Upper lobe of left lung (tissue), 6 donors: ENCODE measurements around the gene LY6G6D. TPM values are rescaled to one million over a fixed set of nuclear protein-coding genes. Genes with fewer than 3 reads are reported as not detected.

Source experiments
- ATAC-seq, 2 donors: fragments of 200-7000 bp; cut with Tn5 transposase; one replicate each; pipeline ENCODE4 v1.9.1; 2022; ENCODE audit warnings: mild to moderate bottlenecking in 2 of 2, moderate library complexity in 2 of 2; ENCODE audit not compliant: low FRiP score in 2 of 2
- DNase-seq, 2 donors: peaks; one replicate each; pipeline ENCODE4 v3.0.0-alpha.2; 2019 to 2020
- H3K27ac ChIP-seq, 4 donors: fragments of 200-600 bp; sonication (generic); one replicate each; pipeline ENCODE4 v1.5.1; 2016 to 2019
- H3K27me3 ChIP-seq, 4 donors: fragments of 200-600 bp; sonication (generic); one replicate each; pipeline ENCODE4 v1.5.1; 2017 to 2019
- H3K36me3 ChIP-seq, 4 donors: fragments of 200-600 bp; sonication (generic); one replicate each; pipeline ENCODE4 v1.5.1; 2016 to 2019
- H3K4me1 ChIP-seq, 4 donors: fragments of 200-600 bp; sonication (generic); one replicate each; pipeline ENCODE4 v1.5.1; 2018 to 2019
- H3K4me3 ChIP-seq, 4 donors: fragments of 200-600 bp; sonication (generic); one replicate each; pipeline ENCODE4 v1.5.1; 2017 to 2019; ENCODE audit warnings: mild to moderate bottlenecking in 2 of 4, moderate library complexity in 1 of 4
- H3K9me3 ChIP-seq, 4 donors: fragments of 200-600 bp; sonication (generic); one replicate each; pipeline ENCODE4 v1.5.1; 2018 to 2019
- EP300 ChIP-seq, 4 donors: sonication (generic); formaldehyde crosslinking; IDR thresholded peaks; one replicate each; pipeline ENCODE4 v1.5.1; 2017; ENCODE audit warnings: antibody characterized with exemption in 4 of 4, control low read depth in 2 of 4
- POLR2A ChIP-seq, 4 donors: fragments of 450-650 bp; IDR thresholded peaks; one replicate each; pipeline ENCODE4 v1.5.1; 2016 to 2017; ENCODE audit warnings: antibody characterized with exemption in 4 of 4, mild to moderate bottlenecking in 2 of 4
- POLR2AphosphoS5 ChIP-seq, 2 donors: sonication (generic); formaldehyde crosslinking; IDR thresholded peaks; one replicate each; pipeline ENCODE4 v1.5.1; 2017; ENCODE audit warnings: antibody characterized with exemption in 2 of 2
- WGBS, 2 donors: methylation state at CpG; one replicate each; pipeline ENCODE4 v1.1.5; 2017 to 2018; 5-methylcytosine and 5-hydroxymethylcytosine counted together
- total RNA-seq, 6 donors: library from RNA; depleted of rRNA in 4 of 6; stranded (reverse); fragments of >200 nt in 4 of 6; gene quantifications; one replicate each; pipeline versions ENCODE4 v1.1.0 to v1.2.1, GENCODE V29; 2016 to 2021
- TF ChIP-seq, protein P1 (sequence below), 6 experiments: fragments of 450-650 bp in 4 of 6; fragments of 200-600 bp in 2 of 6; sonication (generic) in 2 of 6; IDR thresholded peaks; one replicate each; pipeline ENCODE4 v1.5.1; 2016 to 2019; ENCODE audit warnings: antibody characterized with exemption in 6 of 6
- donor health status: DM: no; HTN: no; CAD: no; lungs with moderate emphysema.
- donor health status: DM: no; HTN: yes; CAD: no; lungs with severe emphysema.

Gene LY6G6D
- total RNA-seq, 6 donors from 2014 or later = not detected

DNA sequence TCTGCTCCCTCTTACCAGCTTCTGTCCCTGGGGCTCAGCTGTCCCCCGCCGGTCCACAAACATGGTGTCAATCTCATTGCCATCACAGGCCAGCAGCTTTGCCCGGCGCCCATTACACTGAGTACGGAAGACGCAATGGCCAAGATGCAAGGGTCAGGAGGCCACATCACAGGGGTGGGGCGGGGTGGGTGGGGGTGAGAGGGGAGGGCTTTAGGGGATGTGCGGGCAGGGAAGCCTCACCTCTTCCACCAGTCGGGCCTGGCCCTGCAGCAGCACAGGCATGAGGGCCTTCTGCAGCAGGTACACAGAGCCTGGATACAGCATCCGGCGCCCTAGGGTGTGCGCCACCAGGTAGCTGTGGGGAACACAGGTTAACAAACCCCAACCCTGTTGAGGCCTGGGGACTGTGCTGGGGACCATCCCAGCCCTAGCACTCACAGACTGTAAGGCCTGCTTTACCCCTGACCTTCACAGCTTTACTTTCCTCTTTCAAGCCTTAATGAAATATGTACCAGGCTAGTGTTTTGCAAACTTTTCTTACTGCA, 23.5 kb upstream of the LY6G6D start:
- no peaks in the 10 kb centered on the region for H3K9me3 ChIP-seq
- no peaks in the 10 kb centered on the region for H3K27me3 ChIP-seq
- H3K4me1 ChIP-seq = no peaks in the 10 kb centered on the region
- peaks cover 21 to 99% (median 88%) of the 10 kb centered on the region in 4 donors for H3K36me3 ChIP-seq
- no peak overlapping the region for H3K27ac ChIP-seq
- ATAC-seq (no peak), DNase-seq (no peak)
- WGBS, 2 donors = 97 to 98% methylated on average over 10 to 12 of the region's 12 CpGs
- TF ChIP-seq, protein P1, sequence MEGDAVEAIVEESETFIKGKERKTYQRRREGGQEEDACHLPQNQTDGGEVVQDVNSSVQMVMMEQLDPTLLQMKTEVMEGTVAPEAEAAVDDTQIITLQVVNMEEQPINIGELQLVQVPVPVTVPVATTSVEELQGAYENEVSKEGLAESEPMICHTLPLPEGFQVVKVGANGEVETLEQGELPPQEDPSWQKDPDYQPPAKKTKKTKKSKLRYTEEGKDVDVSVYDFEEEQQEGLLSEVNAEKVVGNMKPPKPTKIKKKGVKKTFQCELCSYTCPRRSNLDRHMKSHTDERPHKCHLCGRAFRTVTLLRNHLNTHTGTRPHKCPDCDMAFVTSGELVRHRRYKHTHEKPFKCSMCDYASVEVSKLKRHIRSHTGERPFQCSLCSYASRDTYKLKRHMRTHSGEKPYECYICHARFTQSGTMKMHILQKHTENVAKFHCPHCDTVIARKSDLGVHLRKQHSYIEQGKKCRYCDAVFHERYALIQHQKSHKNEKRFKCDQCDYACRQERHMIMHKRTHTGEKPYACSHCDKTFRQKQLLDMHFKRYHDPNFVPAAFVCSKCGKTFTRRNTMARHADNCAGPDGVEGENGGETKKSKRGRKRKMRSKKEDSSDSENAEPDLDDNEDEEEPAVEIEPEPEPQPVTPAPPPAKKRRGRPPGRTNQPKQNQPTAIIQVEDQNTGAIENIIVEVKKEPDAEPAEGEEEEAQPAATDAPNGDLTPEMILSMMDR (IDR thresholded peaks at IDR 0.05) = no peak
- TF ChIP-seq POLR2A (IDR thresholded peaks at IDR 0.05) = no peak
- no peak for TF ChIP-seq EP300 (IDR thresholded peaks at IDR 0.05)
- no peak for TF ChIP-seq POLR2AphosphoS5 (IDR thresholded peaks at IDR 0.05)
- no peak overlapping the region for H3K4me3 ChIP-seq

GRCh38 chr6:31692353-31692752, 22.8 kb upstream of the LY6G6D start:
- TF ChIP-seq POLR2AphosphoS5 (IDR thresholded peaks at IDR 0.05) = no peak
- TF ChIP-seq, protein P1 (IDR thresholded peaks at IDR 0.05) = no peak
- TF ChIP-seq POLR2A (IDR thresholded peaks at IDR 0.05) = no peak
- TF ChIP-seq EP300 (IDR thresholded peaks at IDR 0.05) = no peak
- ATAC-seq = no peak
- no peak overlapping the region for H3K4me3 ChIP-seq
- DNase-seq = no peak
- no peaks in the 10 kb centered on the region for H3K27me3 ChIP-seq
- no peak overlapping the region for H3K27ac ChIP-seq
- peaks cover 21 to 97% (median 84%) of the 10 kb centered on the region in 4 donors for H3K36me3 ChIP-seq
- WGBS, 2 donors = 91 to 95% methylated on average over 4 of the region's 4 CpGs
- no peaks in the 10 kb centered on the region for H3K4me1 ChIP-seq
- no peaks in the 10 kb centered on the region for H3K9me3 ChIP-seq

DNA sequence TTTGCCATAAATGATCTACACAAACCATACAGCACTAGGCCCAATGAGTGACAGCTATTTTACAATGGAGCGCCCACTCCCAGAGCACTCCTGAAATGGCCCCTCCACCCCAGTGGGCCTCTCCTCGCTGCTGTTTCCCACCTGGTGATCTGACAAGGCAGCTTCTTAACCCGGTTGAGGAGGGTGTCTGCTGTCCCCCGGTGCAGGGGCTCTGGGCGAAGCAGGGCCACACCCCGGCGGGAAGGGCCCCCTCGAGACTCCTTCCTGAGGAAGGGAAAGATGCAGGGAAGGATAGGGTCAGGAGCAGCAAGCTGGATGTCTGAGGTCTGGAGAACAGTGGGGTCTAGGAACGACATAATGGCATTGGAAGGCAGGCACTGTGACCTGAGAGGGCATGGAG, 22.3 kb upstream of the LY6G6D start:
- no peaks in the 10 kb centered on the region for H3K27me3 ChIP-seq
- 84 to 93% methylated on average over 9 of the region's 9 CpGs for WGBS, 2 donors
- H3K27ac ChIP-seq = no peak overlapping the region
- TF ChIP-seq POLR2A (IDR thresholded peaks at IDR 0.05) (no peak), EP300 (IDR thresholded peaks at IDR 0.05) (no peak), POLR2AphosphoS5 (IDR thresholded peaks at IDR 0.05) (no peak)
- TF ChIP-seq, protein P1 (IDR thresholded peaks at IDR 0.05) = no peak
- no peaks in the 10 kb centered on the region for H3K9me3 ChIP-seq
- DNase-seq (no peak), ATAC-seq (no peak)
- H3K36me3 ChIP-seq = peaks cover 21 to 95% (median 80%) of the 10 kb centered on the region in 4 donors
- H3K4me3 ChIP-seq = no peak overlapping the region
- H3K4me1 ChIP-seq = peaks cover 0 to 1% (median 0%) of the 10 kb centered on the region in 4 donors

- H3K27me3 ChIP-seq = no peaks in the 10 kb centered on the region
- H3K27ac ChIP-seq = no peak overlapping the region
- no peak overlapping the region for H3K4me3 ChIP-seq
- H3K4me1 ChIP-seq = peaks cover 0 to 8% (median 1%) of the 10 kb centered on the region in 4 donors
- peaks cover 21 to 94% (median 75%) of the 10 kb centered on the region in 4 donors for H3K36me3 ChIP-seq
- 90 to 92% methylated on average over 6 of the region's 6 CpGs for WGBS, 2 donors
- ATAC-seq (no peak), DNase-seq (no peak)
- TF ChIP-seq, protein P1 (IDR thresholded peaks at IDR 0.05) = no peak
- TF ChIP-seq POLR2A (IDR thresholded peaks at IDR 0.05) (no peak), EP300 (IDR thresholded peaks at IDR 0.05) (no peak), POLR2AphosphoS5 (IDR thresholded peaks at IDR 0.05) (no peak)
- H3K9me3 ChIP-seq = no peaks in the 10 kb centered on the region
These were observed 21.6 kb upstream of the LY6G6D start for GRCh38 chr6:31693535-31693934.

DNA sequence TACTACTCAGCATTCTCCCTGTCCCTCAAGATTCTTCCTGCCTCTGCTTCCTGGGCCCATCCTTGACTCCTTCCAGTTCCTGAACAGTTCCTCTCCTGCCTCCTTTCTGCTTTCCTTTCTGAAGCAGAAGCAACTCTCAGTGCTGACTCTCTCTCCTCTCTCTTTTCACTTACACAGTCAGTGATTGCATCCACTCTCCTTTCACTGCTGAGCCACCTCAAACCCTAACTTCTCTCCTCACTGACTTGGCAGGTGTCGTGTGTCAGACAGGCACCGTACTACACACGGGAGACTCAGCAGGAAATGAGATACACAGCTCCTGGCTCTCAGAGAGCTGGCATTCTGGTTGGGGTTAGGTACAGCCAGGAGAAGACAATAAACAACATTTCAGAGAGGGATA, 17.6 kb upstream of the LY6G6D start:
- Histone ChIP-seq H3K27me3 (no peaks in the 10 kb centered on the region), H3K9me3 (no peaks in the 10 kb centered on the region), H3K4me1 (peaks cover 15 to 28% (median 18%) of the 10 kb centered on the region in 4 donors), H3K27ac (no peak overlapping the region), H3K4me3 (no peak overlapping the region), H3K36me3 (peaks cover 9 to 75% (median 48%) of the 10 kb centered on the region in 4 donors)
- ATAC-seq (no peak), DNase-seq (no peak)
- 43 to 57% methylated on average over 3 of the region's 3 CpGs for WGBS, 2 donors
- TF ChIP-seq POLR2A (IDR thresholded peaks at IDR 0.05) (no peak), EP300 (IDR thresholded peaks at IDR 0.05) (no peak), POLR2AphosphoS5 (IDR thresholded peaks at IDR 0.05) (no peak)
- TF ChIP-seq, protein P1 (IDR thresholded peaks at IDR 0.05) = no peak
